Stimulated activated CD4-positive, alpha-beta T cell treated with anti-CD3 and anti-CD28 coated beads, Interleukin-15, amount 100 ng/mL, for 1 hour (primary cell): Measurements from ENCODE around the gene TMEM123.

ENCODE experiments used
- DNase-seq, 2 donors: peaks; one replicate each; pipeline ENCODE4 v3.0.0-alpha.2; 2020; ENCODE audit warnings: low read depth in 1 of 2, low spot score in 1 of 2

Gene TMEM123, protein sequence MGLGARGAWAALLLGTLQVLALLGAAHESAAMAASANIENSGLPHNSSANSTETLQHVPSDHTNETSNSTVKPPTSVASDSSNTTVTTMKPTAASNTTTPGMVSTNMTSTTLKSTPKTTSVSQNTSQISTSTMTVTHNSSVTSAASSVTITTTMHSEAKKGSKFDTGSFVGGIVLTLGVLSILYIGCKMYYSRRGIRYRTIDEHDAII

DNA sequence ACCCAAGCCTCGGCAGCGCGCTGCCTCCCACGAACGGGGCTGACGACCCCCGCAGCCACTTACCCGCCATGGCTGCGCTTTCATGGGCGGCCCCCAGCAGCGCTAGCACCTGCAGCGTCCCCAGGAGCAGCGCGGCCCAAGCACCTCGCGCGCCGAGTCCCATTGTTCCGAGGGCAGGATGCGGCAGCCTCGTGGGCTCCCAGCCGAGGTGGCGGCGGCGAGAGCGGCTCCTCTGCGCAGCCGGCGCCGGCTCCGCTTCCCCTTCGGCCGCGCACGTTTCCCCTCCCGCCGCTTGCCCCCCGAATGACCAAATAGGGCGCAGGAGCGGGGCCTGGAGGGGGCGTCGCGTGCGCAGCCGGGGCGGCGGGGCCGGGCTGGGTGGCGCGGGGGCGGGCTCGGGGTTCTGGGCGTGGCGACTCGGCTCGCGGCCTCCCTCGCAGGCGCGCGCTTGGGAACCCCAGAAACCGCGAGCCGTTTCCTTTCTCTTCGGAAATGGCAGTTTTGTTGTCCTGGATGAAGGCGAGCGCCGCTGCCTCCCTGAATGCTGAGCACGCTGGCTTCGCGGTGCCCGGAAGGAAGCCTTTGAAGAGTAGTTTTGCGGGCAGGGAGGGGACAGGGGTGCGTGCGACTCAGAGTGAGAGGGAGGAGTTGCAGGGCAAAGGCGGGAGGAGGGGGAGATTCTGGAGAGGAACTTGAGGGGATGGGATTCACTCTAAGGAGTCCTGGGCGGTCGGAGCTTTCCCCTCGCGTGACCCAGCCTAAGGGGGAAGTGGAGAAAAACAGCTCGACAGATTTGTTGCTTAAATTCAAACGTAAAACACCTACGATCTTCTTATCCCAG lies at the start of gene TMEM123:
TMEM123 (minus strand) TSS at position 305 of the 841 bp plus-strand sequence; CDS start at position 163, 142 bp downstream.
- peak; percentile 75 to 82 for DNase-seq

DNA sequence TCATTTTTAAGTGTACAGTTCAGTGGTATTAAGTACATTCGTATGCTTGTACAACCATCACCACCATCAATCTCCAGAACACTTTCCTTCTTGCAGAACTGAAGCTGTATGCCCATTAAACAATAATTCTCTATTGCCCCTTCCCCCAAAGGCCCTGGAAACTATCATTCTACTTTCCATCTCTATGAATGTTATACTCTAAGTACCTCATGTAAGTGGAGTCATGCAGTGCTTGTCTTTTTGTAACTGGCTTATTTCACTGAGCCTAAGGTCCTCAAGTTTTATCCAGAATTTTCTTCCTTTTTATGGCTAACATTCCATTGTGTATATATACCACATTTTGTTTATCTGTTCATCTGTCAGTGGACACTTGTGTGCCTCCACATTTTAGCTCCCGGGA lies 48.3 kb upstream of the TMEM123 start:
- no peak for DNase-seq

DNA sequence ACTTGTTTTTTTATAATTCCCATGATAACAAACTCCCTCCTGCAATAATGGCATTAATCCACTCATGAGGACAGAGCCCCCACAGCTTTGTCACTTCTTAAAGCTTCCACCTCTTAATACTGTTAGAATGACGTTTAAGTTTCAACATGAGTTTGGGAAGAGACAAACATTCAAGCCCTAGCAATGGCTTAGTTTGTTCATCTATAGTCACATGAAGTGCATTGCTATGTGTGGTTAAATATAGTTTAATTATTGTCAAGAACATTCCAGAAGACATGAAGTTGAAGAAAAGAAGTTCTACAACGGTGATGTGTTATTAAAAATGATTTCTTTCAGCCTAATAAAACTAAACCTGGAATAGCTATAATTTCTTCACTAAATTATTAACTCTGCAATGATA lies 47.4 kb upstream of the TMEM123 start:
- DNase-seq, result no peak

DNA sequence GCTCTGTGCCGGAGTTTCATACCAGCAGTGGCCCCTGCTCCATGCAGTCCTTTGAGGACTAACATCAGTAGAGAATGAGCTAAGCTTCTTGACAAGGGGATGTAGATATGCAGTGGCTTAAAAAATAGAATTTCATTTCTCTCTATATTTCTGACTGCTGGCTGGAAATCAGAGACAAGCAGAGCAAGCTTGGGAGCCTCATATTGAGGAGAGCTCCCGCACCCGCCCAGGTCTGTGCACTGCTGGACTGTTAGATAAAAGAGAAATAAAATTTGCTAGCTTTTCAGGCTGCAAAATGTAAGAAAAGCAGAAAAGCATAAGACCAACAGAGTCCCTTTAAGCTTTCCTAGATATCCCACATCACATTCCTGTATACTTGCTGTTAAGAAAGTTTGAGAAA lies 46.6 kb upstream of the TMEM123 start:
- no peak for DNase-seq

DNA sequence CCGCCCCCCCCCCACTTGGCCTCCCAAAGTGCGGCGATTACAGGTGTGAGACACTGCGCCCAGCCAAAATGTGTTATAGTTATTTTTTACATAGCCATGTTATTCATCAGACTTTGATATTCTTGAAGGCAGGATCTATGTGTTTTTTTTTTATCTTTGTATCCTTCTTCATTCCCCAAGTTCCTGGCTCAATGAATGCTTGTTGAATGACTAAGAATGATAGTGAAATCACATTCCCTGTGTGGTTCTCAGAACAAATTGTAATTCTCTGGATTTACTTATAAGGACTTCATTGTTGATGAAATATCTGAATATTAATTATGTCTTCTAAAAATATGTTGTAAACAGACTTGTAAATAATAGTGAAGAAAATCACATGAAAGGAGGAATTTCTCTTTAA lies 44.5 kb upstream of the TMEM123 start:
- no peak for DNase-seq

DNA sequence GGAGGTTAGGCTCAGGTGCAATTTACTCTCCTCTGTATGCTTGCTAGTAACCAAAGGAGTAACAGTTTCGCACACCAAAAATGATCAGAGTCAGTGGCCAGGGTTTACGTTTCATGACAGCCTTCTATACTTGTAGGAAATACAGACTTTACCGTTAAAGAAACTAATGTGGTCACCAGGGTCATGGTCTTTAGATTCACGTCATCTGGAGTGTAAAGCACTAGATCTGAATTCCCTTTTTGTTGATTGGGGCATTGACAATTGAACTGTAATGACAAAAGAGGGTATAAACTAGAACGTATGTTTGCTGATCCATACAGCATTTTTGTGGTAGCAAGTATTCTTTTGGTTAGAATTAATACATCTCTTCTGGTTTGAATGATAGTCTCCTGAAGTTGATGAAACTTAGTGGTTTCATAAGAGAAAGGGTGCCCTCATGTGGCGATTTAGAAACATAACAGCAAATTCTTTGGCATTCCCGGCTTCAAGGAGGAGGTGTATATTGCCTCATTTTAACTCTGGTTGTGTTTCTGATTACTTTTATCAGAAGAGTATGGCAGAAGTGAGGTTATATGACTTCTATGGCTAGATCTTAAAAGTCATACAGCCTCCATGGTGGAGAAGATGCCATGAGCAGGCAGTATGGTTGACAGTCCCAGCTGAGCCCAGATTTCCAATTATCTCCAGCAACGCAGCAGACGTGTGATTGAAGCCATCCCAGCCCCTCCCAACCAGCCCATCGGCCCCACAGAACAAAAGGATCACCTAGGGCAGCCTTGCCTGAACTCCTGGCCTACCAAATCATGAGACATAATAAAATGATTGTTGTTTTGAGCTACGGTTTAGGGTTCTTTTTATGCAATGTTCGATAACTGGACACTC lies 42.8 kb upstream of the TMEM123 start:
- no peak for DNase-seq

DNA sequence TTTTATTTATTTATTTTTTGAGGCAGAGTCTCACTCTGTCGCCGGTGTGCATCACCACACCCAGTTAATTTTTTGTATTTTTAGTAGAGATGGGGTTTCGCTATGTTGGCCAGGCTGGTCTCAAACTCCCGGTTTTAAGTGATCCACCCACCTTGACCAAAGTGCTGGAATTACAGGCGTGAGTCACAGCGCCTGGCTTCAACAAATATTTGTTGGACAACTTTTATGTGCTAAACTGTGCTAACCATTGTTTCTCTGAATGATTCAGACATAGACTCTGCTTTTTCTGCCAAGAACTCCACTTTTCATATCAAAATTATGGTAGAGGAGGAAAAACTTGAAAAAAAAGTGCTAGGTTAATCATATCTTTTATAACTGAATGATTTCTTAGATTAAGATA lies 41.7 kb upstream of the TMEM123 start:
- DNase-seq, result no peak

DNA sequence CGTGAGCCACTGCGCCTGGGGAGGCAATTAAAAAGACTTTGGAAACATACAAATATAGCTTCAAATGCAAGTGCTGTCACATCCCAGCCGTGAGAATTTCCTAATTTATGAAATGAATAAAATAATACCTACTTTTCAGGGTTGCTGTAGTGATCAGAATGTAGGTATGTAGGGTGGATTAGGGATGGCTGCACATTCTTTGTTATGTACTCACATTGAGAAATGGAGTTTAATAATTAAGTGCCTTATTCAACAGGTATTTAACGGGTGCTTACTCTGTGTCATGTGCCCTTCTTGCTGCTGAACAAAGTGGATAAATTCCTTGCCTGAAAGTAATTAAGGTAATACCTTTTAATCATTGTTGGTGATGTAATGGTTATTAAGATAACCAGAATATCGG lies 41.0 kb upstream of the TMEM123 start:
- no peak for DNase-seq

DNA sequence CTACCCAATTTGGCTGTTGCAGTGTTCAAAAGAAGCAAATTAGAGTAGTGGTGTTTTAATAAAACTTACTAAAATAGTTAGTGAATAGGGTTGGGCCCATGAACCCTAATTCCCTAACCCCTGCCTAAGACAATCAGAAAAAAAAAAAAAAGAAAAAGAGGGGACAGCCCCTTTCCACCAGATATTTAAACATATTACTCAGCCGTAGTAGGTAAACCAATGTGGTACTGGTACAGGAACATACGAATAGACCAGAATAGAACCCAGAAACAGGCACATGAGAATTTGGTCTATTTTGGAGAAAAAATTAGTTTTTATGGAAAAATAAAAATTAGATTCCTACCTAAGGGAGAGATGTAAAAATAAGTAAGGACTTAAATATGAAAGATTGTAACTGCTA lies 39.4 kb upstream of the TMEM123 start:
- no peak for DNase-seq

DNA sequence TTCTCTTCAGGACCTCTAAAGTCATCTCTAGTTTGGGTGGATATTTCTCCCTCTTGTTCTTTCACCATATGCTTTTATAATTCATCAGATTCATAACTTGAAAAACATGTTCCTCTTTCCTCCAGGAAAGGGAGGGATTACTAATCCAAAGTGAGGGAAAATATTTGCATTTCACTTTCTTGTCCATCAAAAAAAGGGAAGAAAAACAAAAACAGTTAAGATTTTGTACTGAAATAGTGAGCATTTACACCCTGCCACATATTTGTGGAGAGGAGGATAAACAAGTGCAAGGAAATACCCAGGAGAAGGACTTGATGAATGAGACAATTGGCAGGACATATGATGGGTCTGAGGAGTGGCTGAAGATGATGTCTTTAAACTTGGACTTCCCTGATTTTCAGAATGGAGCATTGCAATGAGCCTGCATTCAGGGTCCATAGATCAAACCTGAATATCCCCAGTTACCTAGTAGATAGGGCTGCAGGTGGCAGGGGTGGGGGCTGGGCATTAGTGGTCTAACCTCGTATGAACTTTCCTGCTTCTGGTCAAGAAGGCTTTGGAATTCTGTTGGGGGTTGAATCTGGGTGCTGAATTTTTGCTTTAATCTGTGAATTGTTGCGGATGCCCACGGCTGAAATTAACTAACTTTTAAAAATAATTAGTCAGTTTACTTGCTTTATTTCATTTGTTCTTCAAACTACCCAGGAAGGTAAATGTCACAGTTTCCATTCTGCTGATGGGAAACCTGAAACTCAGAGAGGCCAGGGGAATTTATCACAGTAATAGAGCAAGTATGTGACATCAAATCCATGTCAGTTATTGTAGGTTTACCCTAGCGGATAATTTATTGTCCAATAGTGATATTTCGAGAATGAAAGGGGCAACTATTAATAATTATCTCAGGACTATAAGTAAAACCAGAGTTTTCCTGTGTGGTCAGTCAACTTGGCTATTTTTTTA lies 36.9 kb upstream of the TMEM123 start:
- no peak for DNase-seq

DNA sequence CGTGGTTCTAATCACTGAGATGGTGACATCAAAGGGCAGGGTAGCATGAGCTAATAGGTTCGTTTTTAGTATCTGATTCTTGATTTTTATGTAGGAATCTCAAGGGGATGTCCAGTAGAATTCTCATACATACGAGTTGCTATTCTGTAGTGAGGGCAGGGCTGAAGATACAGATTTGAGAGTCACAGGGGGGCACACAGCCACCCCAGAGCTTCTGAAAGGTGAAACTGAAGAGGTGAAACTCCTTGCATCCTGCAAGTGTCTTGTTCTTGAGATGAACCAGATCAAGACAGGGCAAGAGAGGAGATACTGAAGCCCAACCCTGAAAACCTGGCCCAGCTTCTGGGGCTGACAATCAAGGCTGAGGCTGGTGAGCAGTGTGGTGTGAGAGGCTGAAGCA lies 35.6 kb upstream of the TMEM123 start:
- no peak for DNase-seq

DNA sequence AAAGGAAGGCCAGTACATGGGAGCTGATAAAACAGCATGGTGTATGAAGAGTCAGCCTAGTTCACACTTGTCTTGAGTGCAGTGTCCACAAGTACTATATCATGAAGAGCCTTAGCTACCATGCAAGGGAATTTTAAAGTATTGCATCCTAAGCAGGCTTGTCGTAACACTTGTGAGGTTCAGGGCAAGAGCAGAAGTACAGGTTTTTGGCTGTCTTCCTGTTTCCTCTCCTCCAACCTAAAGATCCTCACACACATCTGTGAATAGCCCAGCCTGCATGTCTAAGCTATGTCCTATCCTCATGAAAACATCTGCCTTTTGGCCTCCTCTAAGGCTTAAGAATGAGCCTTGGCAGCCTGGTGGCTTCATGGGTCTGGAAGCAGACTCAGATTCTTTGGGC lies 34.6 kb upstream of the TMEM123 start:
- DNase-seq, result no peak

DNA sequence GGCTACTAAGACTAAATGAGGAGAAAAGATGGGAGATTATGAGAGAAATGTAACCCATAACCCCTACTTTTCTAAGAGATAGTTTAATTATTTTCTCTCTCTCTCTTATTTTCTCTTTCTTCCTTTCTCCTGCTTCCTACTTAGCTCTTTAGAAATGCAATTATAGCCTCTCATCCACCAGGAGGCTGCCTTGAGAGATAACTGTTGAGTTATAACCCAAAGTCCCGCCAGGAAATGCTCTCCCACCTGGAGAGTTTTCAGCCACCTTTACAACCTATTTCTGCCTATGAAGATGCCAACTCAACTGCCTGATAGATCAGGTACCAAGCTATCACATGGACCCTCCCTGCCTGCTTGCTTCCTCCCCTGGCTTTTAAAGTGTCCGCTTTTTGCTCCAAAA lies 34.0 kb upstream of the TMEM123 start:
- DNase-seq, result no peak

DNA sequence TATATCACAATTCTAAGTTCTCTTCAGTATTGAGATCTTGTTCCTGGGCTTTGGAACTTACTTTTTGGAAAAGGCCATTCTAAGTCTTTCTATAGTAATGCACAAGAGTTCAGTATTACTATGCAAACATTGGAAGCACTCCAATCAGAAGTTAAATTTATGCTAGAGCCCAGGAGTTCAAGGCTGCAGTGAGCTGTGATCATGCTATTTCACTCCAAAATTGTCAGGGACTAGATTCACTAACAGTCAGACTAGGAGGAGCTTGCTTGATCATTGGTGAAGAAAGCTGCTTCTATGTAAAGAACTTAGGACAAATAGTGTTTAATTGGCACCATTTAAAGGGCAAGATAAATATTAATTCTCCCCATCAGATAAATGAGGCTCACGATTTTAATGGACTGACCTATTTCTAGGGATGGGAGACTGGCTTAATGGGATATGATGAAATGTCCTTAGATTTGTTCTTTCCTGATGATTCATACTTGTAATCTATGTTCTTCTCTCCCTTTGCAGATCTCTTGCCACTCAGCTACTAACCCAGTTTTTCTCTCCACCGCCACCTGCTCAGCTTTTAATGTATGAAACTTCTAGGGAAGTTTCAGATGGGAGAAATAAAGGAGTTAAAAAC lies 32.6 kb upstream of the TMEM123 start:
- DNase-seq, result no peak

DNA sequence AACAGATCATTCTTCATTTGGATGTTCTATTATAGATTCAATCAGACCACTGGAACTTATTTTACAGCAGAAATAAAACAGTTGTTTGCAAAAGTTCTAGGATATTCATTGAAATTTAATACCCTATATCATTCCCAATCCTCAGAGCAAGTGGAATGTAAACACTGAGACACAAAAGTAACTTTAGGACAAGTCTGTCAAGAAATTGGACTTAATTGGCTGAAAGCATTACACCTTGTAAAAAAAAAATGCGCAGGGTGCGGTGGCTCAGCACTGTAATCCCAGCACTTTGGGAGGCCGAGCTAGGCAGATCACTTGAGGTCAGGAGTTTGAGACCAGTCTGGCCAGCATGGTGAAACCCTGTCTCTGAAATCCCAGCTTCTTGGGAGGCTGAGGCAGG lies 29.9 kb upstream of the TMEM123 start:
- DNase-seq, result no peak

DNA sequence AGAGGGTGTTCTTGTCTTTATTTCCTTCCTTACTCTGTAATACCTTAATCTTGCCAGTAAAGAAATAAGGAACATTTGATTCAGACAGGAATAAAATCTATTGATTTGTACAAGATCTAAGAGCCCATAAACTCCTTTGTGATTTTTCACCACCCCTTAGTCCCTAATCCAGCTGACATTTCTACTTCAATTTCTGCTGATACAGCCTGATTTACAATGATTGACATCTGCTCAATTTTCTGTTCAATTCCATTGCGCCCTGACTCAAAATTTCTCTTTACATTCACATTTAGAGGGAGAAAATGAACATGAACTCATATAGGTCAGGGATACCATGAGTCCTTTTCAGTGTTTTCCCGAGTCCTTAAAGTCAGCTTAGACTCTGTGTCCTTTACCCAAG lies 27.2 kb upstream of the TMEM123 start:
- no peak for DNase-seq

DNA sequence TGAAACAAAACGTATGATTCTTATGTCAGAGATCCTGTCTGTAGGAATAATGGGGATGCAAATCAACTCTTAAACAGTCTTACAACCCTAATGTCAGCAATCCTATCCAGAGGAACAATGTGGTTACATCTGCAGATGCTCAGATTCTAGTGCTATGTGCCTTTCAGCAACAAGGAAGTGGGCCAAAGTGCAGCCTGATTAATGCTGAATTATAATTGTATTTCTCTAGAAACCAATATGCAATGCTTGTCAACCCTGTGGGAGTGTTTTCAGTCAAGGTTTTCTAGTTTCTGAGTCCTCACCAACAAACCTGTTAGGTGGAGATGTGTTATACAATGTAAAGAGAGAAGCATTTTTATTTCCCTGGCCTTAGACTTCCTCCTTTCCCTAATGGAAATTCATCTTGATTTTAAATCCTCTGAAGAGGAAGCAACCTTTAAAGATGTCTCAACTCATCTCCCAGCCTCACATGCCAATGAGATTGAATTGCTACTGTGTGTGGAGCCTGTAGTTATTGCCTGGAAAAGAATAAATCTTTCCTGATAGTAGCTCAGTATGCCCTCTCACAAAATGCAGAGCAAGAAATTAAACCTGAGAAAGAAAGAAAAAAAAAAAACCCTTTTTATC lies 26.2 kb upstream of the TMEM123 start:
- DNase-seq, result no peak

DNA sequence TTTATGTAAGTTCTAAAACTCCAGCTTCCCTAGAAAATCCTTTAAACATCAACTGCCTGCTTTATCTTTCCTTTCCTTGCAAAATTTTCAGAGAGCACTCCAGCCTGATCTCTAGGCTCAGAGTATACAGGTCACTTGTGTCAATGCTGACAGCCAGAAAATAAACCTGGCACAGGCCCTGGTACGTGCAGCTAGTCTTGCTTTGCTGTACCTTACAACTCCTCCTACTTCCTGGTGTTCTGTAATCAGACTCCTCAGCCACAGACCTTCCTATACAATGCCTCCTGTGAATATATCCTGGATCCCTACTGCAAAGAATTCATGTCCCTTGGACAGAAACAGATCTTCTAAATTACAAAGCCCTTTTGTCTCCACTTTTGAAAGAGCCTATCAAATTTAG lies 24.2 kb upstream of the TMEM123 start:
- no peak for DNase-seq

DNA sequence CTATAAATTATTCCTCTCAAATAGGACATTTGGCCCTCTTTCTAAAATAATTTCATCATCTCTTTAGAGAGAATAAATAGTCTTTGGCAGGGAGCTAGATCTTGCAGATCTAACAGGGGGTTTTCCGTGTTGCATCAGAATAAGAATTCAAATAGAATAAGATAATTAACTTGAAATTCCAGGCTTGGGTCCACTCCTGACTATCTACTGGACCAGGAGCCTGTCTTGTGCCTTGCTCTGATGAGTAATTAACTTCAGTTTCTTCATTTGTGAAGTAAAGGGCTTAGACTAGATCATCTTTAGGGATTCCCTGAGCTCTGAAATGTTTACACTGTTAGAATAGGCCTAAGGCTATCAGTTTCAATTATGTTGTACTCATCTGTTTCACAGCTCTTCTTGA lies 23.5 kb upstream of the TMEM123 start:
- no peak for DNase-seq

DNA sequence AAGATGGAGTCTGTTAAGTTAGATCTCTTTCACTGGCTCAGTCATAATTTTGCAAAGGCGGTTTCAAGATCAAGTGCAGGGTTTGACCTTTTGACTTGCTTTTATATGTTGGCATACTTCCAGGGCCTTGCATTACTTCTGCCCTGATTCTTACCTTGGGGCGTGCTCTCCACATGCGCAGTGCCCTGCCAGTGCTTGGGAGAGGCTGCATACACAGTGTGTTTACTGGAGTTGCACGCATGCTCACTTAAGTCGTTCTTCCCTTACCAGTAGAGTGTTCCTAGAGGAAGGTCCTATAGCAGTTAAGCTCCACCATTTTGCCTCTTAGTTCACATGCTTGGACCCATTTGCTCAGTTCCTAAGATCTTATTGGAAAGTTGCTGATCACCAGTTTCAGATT lies 21.0 kb upstream of the TMEM123 start:
- no peak for DNase-seq
